GM13977 (cell line): Measurements from ENCODE around the gene GIMAP4.
"Not testable (repeated sequence)": the region's sequence is repeated elsewhere in the genome, so short reads cannot be mapped to it uniquely, and the experiment has no call there.

Source experiments
- DNase-seq: peaks from one replicate; pipeline ENCODE4 v3.0.0; 2012; ENCODE audit warnings: low spot score
- CTCF ChIP-seq: IDR thresholded peaks from 2 replicates; pipeline ENCODE4 v1.5.1; 2012; ENCODE audit warnings: mild to moderate bottlenecking, control low read depth; ENCODE audit not compliant: insufficient read depth; ENCODE audit errors: extremely low read depth, missing control alignments
- in situ Hi-C: fragments of 300-500 bp; cut with MboI; formaldehyde crosslinking; loops from one replicate; pipeline ENCODE4 v1.12.0; 2022; ENCODE audit warnings: low sequenced_read_pairs, low pct_unique_long_range_greater_than_20kb, mixed read lengths, inconsistent platforms; ENCODE audit not compliant: unreplicated experiment

The GIMAP4 gene

GRCh38 chr7:150567169-150567568, at the start of gene GIMAP4:
Gene GIMAP4 (plus strand): TSS chr7:150567390. CDS start chr7:150569902, 2,512 bp downstream.
- TF ChIP-seq CTCF = no peak
- no peak for DNase-seq
- in situ Hi-C loops = no loop called here

- no peak for TF ChIP-seq CTCF
Measured at GRCh38 chr7:150519310-150519709, 47.9 kb upstream of the GIMAP4 start.

GRCh38 chr7:150520145-150520544, 47.0 kb upstream of the GIMAP4 start:
- in situ Hi-C loops = no loop called here
- no peak for TF ChIP-seq CTCF
- no peak for DNase-seq

More at GRCh38 chr7:150519310-150519709, 47.9 kb upstream of the GIMAP4 start:
- DNase-seq = no peak
- in situ Hi-C loops = no loop called here

- in situ Hi-C loops, DNase-seq: not testable (repeated sequence)
Measured at GRCh38 chr7:150522931-150523330, 44.3 kb upstream of the GIMAP4 start.

GRCh38 chr7:150524018-150524417, 43.2 kb upstream of the GIMAP4 start:
- TF ChIP-seq CTCF = no peak
- DNase-seq = no peak
- in situ Hi-C loops = no loop called here

GRCh38 chr7:150531704-150532103, 35.5 kb upstream of the GIMAP4 start:
- in situ Hi-C loops = no loop called here
- no peak for TF ChIP-seq CTCF
- DNase-seq = no peak

GRCh38 chr7:150538259-150538658, 28.9 kb upstream of the GIMAP4 start:
- DNase-seq = no peak
- TF ChIP-seq CTCF = no peak
- in situ Hi-C loops = no loop called here
